Panc1 (cell line): ENCODE data around the gene PRR5. TPM values are rescaled to one million over a fixed set of nuclear protein-coding genes. Genes with fewer than 3 reads are reported as not detected.

Source experiments
- ATAC-seq: fragments of 200-7000 bp; cut with Tn5 transposase; 2 replicates; pipeline ENCODE4 v1.9.1; 2020; ENCODE audit warnings: mild to moderate bottlenecking, moderate library complexity
- BruUV-seq: library from RNA; stranded (reverse); fragments of 400-500 nt; replicated peaks from 2 replicates; lab custom pipeline; 2021; lab: Mats Ljungman, UMichigan
- CTCF ChIA-PET: fragments of 300-600 bp; sonication (Branson Sonifier 250); formaldehyde crosslinking; loops from one replicate; lab custom pipeline; 2022; ENCODE audit warnings: antibody characterized with exemption; lab: Charles Lee
- POLR2A ChIA-PET: fragments of 300-600 bp; sonication (Branson Sonifier 250); formaldehyde crosslinking; loops from one replicate; lab custom pipeline; 2022; ENCODE audit warnings: antibody characterized with exemption; lab: Charles Lee
- DNase-seq: peaks from one replicate; pipeline ENCODE4 v3.0.0-alpha.2; 2010; ENCODE audit warnings: low read depth, low spot score
- H3K27ac ChIP-seq: 2 replicates; pipeline ENCODE4 v1.5.1; 2011; ENCODE audit warnings: mild to moderate bottlenecking, low read length, inconsistent platforms
- H3K27me3 ChIP-seq: fragments of 200-500 bp; sonication (Bioruptor generic); 2 replicates; pipeline ENCODE4 v1.6.0; 2014; ENCODE audit warnings: low read length, inconsistent platforms; ENCODE audit not compliant: control insufficient read depth, insufficient read depth
- H3K36me3 ChIP-seq: fragments of 200-500 bp; sonication (Bioruptor generic); 2 replicates; pipeline ENCODE4 v1.5.1; 2014; ENCODE audit warnings: inconsistent platforms, mild to moderate bottlenecking, low read length, moderate library complexity; ENCODE audit not compliant: control insufficient read depth, insufficient read depth
- H3K4me1 ChIP-seq: 2 replicates; pipeline ENCODE4 v1.5.1; 2011; ENCODE audit warnings: inconsistent platforms, mild to moderate bottlenecking, low read length, moderate library complexity; ENCODE audit not compliant: control insufficient read depth, insufficient read depth
- H3K4me3 ChIP-seq, 2 experiments: 2 replicates each; pipeline ENCODE4 v1.5.1; 2011 to 2012; ENCODE audit warnings: low read depth in 2 of 2, low read length in 2 of 2, mild to moderate bottlenecking in 2 of 2, inconsistent platforms in 1 of 2, moderate library complexity in 1 of 2
- H3K9me3 ChIP-seq: fragments of 200-500 bp; sonication (Bioruptor generic); 2 replicates; pipeline ENCODE4 v1.5.1; 2014; ENCODE audit warnings: low read depth, mild to moderate bottlenecking, inconsistent platforms, low read length, moderate library complexity; ENCODE audit not compliant: control insufficient read depth, insufficient read depth
- POLR2AphosphoS5 ChIP-seq: IDR thresholded peaks from 2 replicates; pipeline ENCODE4 v1.6.1; 2012; ENCODE audit warnings: mild to moderate bottlenecking, low read depth, low read length, moderate library complexity
- SIN3A ChIP-seq: IDR thresholded peaks from 2 replicates; pipeline ENCODE4 v1.6.1; 2012; ENCODE audit warnings: low read depth, mild to moderate bottlenecking, low read length, moderate library complexity, borderline replicate concordance; ENCODE audit not compliant: insufficient read depth
- TCF7L2 ChIP-seq: IDR thresholded peaks from 2 replicates; pipeline ENCODE4 v1.6.1; 2011; ENCODE audit warnings: mild to moderate bottlenecking, low read depth, low read length, inconsistent platforms
- in situ Hi-C: cut with HindIII; loops from 2 replicates; pipeline ENCODE4 v1.10.0; 2016; ENCODE audit warnings: low sequenced_read_pairs, low pct_unique_long_range_greater_than_20kb
- intact Hi-C: fragments of 100-400 bp; cut with micrococcal nuclease; formaldehyde crosslinking; loops from one replicate; pipeline ENCODE4 v1.10.0; 2022; ENCODE audit not compliant: unreplicated experiment
- total RNA-seq: library from RNA; stranded (reverse); gene quantifications from one replicate; pipeline ENCODE4 v1.2.1, GENCODE V29; 2021; ENCODE audit not compliant: unreplicated experiment
- TF ChIP-seq, protein P1 (sequence below), 2 experiments: IDR thresholded peaks; 2 replicates each; pipeline ENCODE4 v1.6.1; 2011 to 2012; ENCODE audit warnings: low read depth in 2 of 2, control low read depth in 1 of 2, low read length in 1 of 2, mild to moderate bottlenecking in 1 of 2, moderate library complexity in 1 of 2; ENCODE audit not compliant: insufficient read depth in 1 of 2
- TF ChIP-seq, protein P2 (sequence below): fragments of 450-650 bp; IDR thresholded peaks from 2 replicates; pipeline ENCODE4 v1.5.1; 2017; ENCODE audit warnings: mild to moderate bottlenecking

PRR5 gene
- total RNA-seq, 1 experiment from 2014 or later = 11.5 TPM

GRCh38 chr22:44722611-44723010 lies 20.6 kb downstream of the PRR5 start:
- Histone ChIP-seq H3K27me3 (no peaks in the 10 kb centered on the region), H3K4me1 (no peaks in the 10 kb centered on the region), H3K27ac (no peak overlapping the region), H3K4me3 (no peak overlapping the region), H3K9me3 (no peaks in the 10 kb centered on the region), H3K36me3 (no peaks in the 10 kb centered on the region)
- POLR2A ChIA-PET = interaction anchor here (0.6 kb wide), 1 partner anchor 536 kb away, joined by 3 read pairs; no protein-coding TSS in a partner anchor
- DNase-seq (no peak), ATAC-seq (no peak)
- CTCF ChIA-PET = interaction anchor here (0.7 kb wide), 1 partner anchor 37 kb away, joined by 3 read pairs; no protein-coding TSS in a partner anchor
- in situ Hi-C loops (no loop called here), intact Hi-C loops (no loop called here)
- no peak for TF ChIP-seq SIN3A
- TF ChIP-seq TCF7L2 = no peak
- TF ChIP-seq, protein P1, sequence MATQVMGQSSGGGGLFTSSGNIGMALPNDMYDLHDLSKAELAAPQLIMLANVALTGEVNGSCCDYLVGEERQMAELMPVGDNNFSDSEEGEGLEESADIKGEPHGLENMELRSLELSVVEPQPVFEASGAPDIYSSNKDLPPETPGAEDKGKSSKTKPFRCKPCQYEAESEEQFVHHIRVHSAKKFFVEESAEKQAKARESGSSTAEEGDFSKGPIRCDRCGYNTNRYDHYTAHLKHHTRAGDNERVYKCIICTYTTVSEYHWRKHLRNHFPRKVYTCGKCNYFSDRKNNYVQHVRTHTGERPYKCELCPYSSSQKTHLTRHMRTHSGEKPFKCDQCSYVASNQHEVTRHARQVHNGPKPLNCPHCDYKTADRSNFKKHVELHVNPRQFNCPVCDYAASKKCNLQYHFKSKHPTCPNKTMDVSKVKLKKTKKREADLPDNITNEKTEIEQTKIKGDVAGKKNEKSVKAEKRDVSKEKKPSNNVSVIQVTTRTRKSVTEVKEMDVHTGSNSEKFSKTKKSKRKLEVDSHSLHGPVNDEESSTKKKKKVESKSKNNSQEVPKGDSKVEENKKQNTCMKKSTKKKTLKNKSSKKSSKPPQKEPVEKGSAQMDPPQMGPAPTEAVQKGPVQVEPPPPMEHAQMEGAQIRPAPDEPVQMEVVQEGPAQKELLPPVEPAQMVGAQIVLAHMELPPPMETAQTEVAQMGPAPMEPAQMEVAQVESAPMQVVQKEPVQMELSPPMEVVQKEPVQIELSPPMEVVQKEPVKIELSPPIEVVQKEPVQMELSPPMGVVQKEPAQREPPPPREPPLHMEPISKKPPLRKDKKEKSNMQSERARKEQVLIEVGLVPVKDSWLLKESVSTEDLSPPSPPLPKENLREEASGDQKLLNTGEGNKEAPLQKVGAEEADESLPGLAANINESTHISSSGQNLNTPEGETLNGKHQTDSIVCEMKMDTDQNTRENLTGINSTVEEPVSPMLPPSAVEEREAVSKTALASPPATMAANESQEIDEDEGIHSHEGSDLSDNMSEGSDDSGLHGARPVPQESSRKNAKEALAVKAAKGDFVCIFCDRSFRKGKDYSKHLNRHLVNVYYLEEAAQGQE (IDR thresholded peaks at IDR 0.05; ENCODE audit: insufficient read depth in 1 of 2, low read depth in 2 of 2, low read length in 1 of 2) = no peak
- TF ChIP-seq, protein P2, sequence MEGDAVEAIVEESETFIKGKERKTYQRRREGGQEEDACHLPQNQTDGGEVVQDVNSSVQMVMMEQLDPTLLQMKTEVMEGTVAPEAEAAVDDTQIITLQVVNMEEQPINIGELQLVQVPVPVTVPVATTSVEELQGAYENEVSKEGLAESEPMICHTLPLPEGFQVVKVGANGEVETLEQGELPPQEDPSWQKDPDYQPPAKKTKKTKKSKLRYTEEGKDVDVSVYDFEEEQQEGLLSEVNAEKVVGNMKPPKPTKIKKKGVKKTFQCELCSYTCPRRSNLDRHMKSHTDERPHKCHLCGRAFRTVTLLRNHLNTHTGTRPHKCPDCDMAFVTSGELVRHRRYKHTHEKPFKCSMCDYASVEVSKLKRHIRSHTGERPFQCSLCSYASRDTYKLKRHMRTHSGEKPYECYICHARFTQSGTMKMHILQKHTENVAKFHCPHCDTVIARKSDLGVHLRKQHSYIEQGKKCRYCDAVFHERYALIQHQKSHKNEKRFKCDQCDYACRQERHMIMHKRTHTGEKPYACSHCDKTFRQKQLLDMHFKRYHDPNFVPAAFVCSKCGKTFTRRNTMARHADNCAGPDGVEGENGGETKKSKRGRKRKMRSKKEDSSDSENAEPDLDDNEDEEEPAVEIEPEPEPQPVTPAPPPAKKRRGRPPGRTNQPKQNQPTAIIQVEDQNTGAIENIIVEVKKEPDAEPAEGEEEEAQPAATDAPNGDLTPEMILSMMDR = no peak
- no peak for TF ChIP-seq POLR2AphosphoS5
- no TSS peak for BruUV-seq

DNA sequence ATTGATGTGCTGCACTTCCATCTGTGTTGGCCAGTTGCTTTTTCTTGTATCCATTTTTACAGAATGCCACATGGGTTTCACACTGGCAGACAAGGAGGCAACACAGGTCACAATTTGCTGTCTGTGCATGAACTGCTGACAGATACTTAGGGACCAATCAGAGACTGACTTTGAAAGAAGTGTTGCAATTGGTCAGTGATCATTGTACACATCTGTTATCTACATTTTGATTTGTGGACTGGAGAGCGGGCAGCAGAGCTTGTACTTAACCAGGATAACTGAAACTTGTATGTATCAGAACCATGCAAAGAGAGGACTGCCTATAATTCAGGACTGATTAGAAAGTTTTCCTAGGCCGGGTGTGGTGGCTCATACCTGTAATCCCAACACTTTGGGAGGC lies 21.8 kb downstream of the PRR5 start:
- Histone ChIP-seq H3K9me3 (no peaks in the 10 kb centered on the region), H3K27me3 (no peaks in the 10 kb centered on the region), H3K36me3 (no peaks in the 10 kb centered on the region), H3K4me1 (no peaks in the 10 kb centered on the region), H3K27ac (no peak overlapping the region), H3K4me3 (no peak overlapping the region)
- no TSS peak for BruUV-seq
- DNase-seq (no peak), ATAC-seq (no peak)
- ChIA-PET POLR2A (no interaction called here), CTCF (no interaction called here)
- in situ Hi-C loops = no loop called here
- intact Hi-C loops = no loop called here
- TF ChIP-seq, protein P1 (IDR thresholded peaks at IDR 0.05; ENCODE audit: insufficient read depth in 1 of 2, low read depth in 2 of 2, low read length in 1 of 2) = no peak
- TF ChIP-seq POLR2AphosphoS5 = no peak
- no peak for TF ChIP-seq SIN3A
- TF ChIP-seq, protein P2 = no peak
- no peak for TF ChIP-seq TCF7L2
